ENCODE measurements around the gene CIITA. TPM values are rescaled to one million over a fixed set of nuclear protein-coding genes. Genes with fewer than 3 reads are reported as not detected.

Gene CIITA
- total RNA-seq, 1 experiment from 2014 or later: not detected

GRCh38 chr16:10862438-10862837, 14.6 kb upstream of the CIITA start:
- TF ChIP-seq, protein P1, sequence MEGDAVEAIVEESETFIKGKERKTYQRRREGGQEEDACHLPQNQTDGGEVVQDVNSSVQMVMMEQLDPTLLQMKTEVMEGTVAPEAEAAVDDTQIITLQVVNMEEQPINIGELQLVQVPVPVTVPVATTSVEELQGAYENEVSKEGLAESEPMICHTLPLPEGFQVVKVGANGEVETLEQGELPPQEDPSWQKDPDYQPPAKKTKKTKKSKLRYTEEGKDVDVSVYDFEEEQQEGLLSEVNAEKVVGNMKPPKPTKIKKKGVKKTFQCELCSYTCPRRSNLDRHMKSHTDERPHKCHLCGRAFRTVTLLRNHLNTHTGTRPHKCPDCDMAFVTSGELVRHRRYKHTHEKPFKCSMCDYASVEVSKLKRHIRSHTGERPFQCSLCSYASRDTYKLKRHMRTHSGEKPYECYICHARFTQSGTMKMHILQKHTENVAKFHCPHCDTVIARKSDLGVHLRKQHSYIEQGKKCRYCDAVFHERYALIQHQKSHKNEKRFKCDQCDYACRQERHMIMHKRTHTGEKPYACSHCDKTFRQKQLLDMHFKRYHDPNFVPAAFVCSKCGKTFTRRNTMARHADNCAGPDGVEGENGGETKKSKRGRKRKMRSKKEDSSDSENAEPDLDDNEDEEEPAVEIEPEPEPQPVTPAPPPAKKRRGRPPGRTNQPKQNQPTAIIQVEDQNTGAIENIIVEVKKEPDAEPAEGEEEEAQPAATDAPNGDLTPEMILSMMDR (IDR thresholded peaks at IDR 0.05; ENCODE audit: unreplicated experiment): no peak
- Mint-ChIP-seq H3K36me3 (ENCODE audit: insufficient read depth, unreplicated experiment) (no peaks in the 10 kb centered on the region), H3K4me3 (ENCODE audit: unreplicated experiment) (no peak overlapping the region), H3K27ac (ENCODE audit: low read depth, unreplicated experiment) (no peak overlapping the region), H3K9me3 (ENCODE audit: unreplicated experiment) (peaks cover 10% of the 10 kb centered on the region), H3K27me3 (ENCODE audit: insufficient read depth, unreplicated experiment) (no peaks in the 10 kb centered on the region), H3K4me1 (ENCODE audit: insufficient read depth, unreplicated experiment) (peaks cover 41% of the 10 kb centered on the region)
- ChIA-PET CTCF (interaction anchor here (0.6 to 1.1 kb wide), 3 partner anchors 35 to 92 kb away, joined by 3 read pairs; no protein-coding TSS in a partner anchor), POLR2A (interaction anchor here (0.6 to 1.6 kb wide), 3 partner anchors 16 to 541 kb away, joined by 3 to 14 read pairs (median 5); partner anchors contain the start of gene NUBP1)
- no TSS peak for BruUV-seq (replicated peaks)
- intact Hi-C loops (cut with micrococcal nuclease): loop anchor here (5.0 kb wide), 1 partner anchor 80 kb away; the partner anchor contains the start of genes CLEC16A and DEXI
- DNase-seq (ENCODE audit: unreplicated experiment): peak; percentile 99

- no peak for DNase-seq (ENCODE audit: unreplicated experiment)
- TF ChIP-seq, protein P1 (IDR thresholded peaks at IDR 0.05; ENCODE audit: unreplicated experiment): no peak
- Mint-ChIP-seq H3K27ac (ENCODE audit: low read depth, unreplicated experiment) (no peak overlapping the region), H3K9me3 (ENCODE audit: unreplicated experiment) (no peaks in the 10 kb centered on the region), H3K27me3 (ENCODE audit: insufficient read depth, unreplicated experiment) (no peaks in the 10 kb centered on the region), H3K4me1 (ENCODE audit: insufficient read depth, unreplicated experiment) (peaks cover 28% of the 10 kb centered on the region), H3K4me3 (ENCODE audit: unreplicated experiment) (no peak overlapping the region), H3K36me3 (ENCODE audit: insufficient read depth, unreplicated experiment) (peaks cover 5% of the 10 kb centered on the region)
- POLR2A ChIA-PET: interaction anchor here (0.6 kb wide), 3 partner anchors 21 to 49 kb away, joined by 3 read pairs; no protein-coding TSS in a partner anchor
- intact Hi-C loops (cut with micrococcal nuclease): no loop called here
- no TSS peak for BruUV-seq (replicated peaks)
- CTCF ChIA-PET: interaction anchor here (0.6 kb wide), 1 partner anchor 676 kb away, joined by 4 read pairs; no protein-coding TSS in a partner anchor
These were observed 10.7 kb upstream of the CIITA start for GRCh38 chr16:10865991-10866966.

- no peak overlapping the region for H3K27ac Mint-ChIP-seq (ENCODE audit: low read depth, unreplicated experiment)
- no peak for DNase-seq (ENCODE audit: unreplicated experiment)
- H3K4me1 Mint-ChIP-seq (ENCODE audit: insufficient read depth, unreplicated experiment): peaks cover 27% of the 10 kb centered on the region
- no peak overlapping the region for H3K4me3 Mint-ChIP-seq (ENCODE audit: unreplicated experiment)
- no peaks in the 10 kb centered on the region for H3K9me3 Mint-ChIP-seq (ENCODE audit: unreplicated experiment)
- no peaks in the 10 kb centered on the region for H3K27me3 Mint-ChIP-seq (ENCODE audit: insufficient read depth, unreplicated experiment)
- intact Hi-C loops (cut with micrococcal nuclease): no loop called here
- H3K36me3 Mint-ChIP-seq (ENCODE audit: insufficient read depth, unreplicated experiment): peaks cover 5% of the 10 kb centered on the region
- ChIA-PET POLR2A (interaction anchor here (0.6 kb wide), 1 partner anchor 38 kb away, joined by 3 read pairs; no protein-coding TSS in a partner anchor), CTCF (interaction anchor here (0.6 to 0.7 kb wide), 2 partner anchors 244 to 677 kb away, joined by 4 read pairs; no protein-coding TSS in a partner anchor)
- TF ChIP-seq, protein P1 (IDR thresholded peaks at IDR 0.05; ENCODE audit: unreplicated experiment): no peak
- no TSS peak for BruUV-seq (replicated peaks)
These were observed 9.8 kb upstream of the CIITA start for GRCh38 chr16:10867199-10867598.

- Mint-ChIP-seq H3K27me3 (ENCODE audit: insufficient read depth, unreplicated experiment) (no peaks in the 10 kb centered on the region), H3K27ac (ENCODE audit: low read depth, unreplicated experiment) (no peak overlapping the region), H3K9me3 (ENCODE audit: unreplicated experiment) (no peaks in the 10 kb centered on the region), H3K4me1 (ENCODE audit: insufficient read depth, unreplicated experiment) (peaks cover 18% of the 10 kb centered on the region), H3K36me3 (ENCODE audit: insufficient read depth, unreplicated experiment) (peaks cover 5% of the 10 kb centered on the region), H3K4me3 (ENCODE audit: unreplicated experiment) (no peak overlapping the region)
- TF ChIP-seq, protein P1 (IDR thresholded peaks at IDR 0.05; ENCODE audit: unreplicated experiment): no peak
- no peak for DNase-seq (ENCODE audit: unreplicated experiment)
- no TSS peak for BruUV-seq (replicated peaks)
- POLR2A ChIA-PET: no interaction called here
- CTCF ChIA-PET: interaction anchor here (0.5 to 0.7 kb wide), 3 partner anchors 87 to 348 kb away, joined by 3 to 4 read pairs (median 3); no protein-coding TSS in a partner anchor
- intact Hi-C loops (cut with micrococcal nuclease): no loop called here
These were observed 8.9 kb upstream of the CIITA start for GRCh38 chr16:10868104-10868595.
